ENCODE measurements around the gene PTPRE. TPM values are rescaled to one million over a fixed set of nuclear protein-coding genes. Genes with fewer than 3 reads are reported as not detected.

PTPRE gene
- total RNA-seq, 2 experiments from 2014 or later = 19.9 to 22.3 TPM

- no peaks in the 10 kb centered on the region for H3K4me1 Mint-ChIP-seq (ENCODE audit: low read depth)
- ChIA-PET CTCF (no interaction called here), POLR2A (no interaction called here)
- intact Hi-C loops (cut with micrococcal nuclease) = no loop called here
- no peak for TF ChIP-seq CTCF (IDR thresholded peaks at IDR 0.05)
- DNase-seq = no peak
- H3K4me3 Mint-ChIP-seq = no peak overlapping the region
- H3K9me3 Mint-ChIP-seq = peaks cover 7% of the 10 kb centered on the region
- no peak for ATAC-seq
- no peak overlapping the region for H3K27ac Mint-ChIP-seq
- H3K27me3 Mint-ChIP-seq = peaks cover 24% of the 10 kb centered on the region
- no peaks in the 10 kb centered on the region for H3K36me3 Mint-ChIP-seq (ENCODE audit: low read depth)
These were observed 39.1 kb upstream of the PTPRE start for GRCh38 chr10:127867805-127868204.

DNA sequence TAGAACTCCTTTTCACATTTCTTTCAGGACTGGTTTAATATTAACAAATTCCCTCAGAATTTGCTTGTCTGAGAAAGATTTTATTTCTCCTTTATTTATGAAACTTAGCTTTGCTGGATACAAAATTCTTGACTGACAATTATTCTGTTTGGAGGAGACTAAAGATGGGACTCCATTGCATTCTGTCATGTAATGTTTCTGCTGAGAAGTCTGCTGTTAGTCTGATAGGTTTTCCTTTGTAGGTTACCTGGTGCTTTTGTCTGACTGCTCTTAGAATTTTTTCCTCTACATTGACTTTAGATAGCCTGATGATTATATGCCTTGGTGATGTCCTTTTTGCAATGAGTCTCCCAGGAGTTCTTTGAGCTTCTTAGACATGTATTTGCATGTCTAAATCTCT lies 37.6 kb upstream of the PTPRE start:
- Mint-ChIP-seq H3K27me3 (peaks cover 24% of the 10 kb centered on the region), H3K4me1 (ENCODE audit: low read depth) (no peaks in the 10 kb centered on the region), H3K9me3 (peaks cover 5% of the 10 kb centered on the region), H3K36me3 (ENCODE audit: low read depth) (no peaks in the 10 kb centered on the region), H3K4me3 (no peak overlapping the region), H3K27ac (no peak overlapping the region)
- ATAC-seq = no peak
- no peak for TF ChIP-seq CTCF (IDR thresholded peaks at IDR 0.05)
- CTCF ChIA-PET = interaction anchor here (1.8 kb wide), 1 partner anchor 142 kb away, joined by 7 read pairs; no protein-coding TSS in a partner anchor
- POLR2A ChIA-PET = interaction anchor here (1.0 kb wide), 1 partner anchor 13 kb away, joined by 3 read pairs; no protein-coding TSS in a partner anchor
- intact Hi-C loops (cut with micrococcal nuclease) = no loop called here
- no peak for DNase-seq

DNA sequence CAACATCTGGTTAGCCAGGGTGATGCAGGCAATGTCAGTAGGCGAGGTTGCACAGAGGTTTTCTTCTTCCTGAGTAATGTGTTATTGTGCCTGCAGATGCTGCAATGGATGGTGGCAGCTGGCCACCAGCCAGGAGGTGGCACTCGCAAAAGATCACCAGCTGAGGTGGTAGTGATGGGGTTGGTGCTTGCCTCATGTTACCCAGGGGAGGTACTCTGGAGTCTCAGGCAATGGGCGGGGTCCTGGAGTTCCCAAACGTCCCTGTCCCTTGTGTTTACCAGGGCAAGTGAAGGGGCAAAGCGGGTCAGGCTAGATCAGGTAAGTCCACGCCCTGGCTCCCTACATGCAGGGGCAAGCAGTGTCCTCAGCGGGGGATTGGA lies 35.3 kb upstream of the PTPRE start:
- no peak overlapping the region for H3K27ac Mint-ChIP-seq
- H3K4me3 Mint-ChIP-seq = no peak overlapping the region
- CTCF ChIA-PET = interaction anchor here (1.2 kb wide), 1 partner anchor 139 kb away, joined by 4 read pairs; no protein-coding TSS in a partner anchor
- no peak for TF ChIP-seq CTCF (IDR thresholded peaks at IDR 0.05)
- peaks cover 17% of the 10 kb centered on the region for H3K27me3 Mint-ChIP-seq
- H3K36me3 Mint-ChIP-seq (ENCODE audit: low read depth) = no peaks in the 10 kb centered on the region
- POLR2A ChIA-PET = no interaction called here
- intact Hi-C loops (cut with micrococcal nuclease) = no loop called here
- DNase-seq (no peak), ATAC-seq (no peak)
- H3K4me1 Mint-ChIP-seq (ENCODE audit: low read depth) = no peaks in the 10 kb centered on the region
- peaks cover 5% of the 10 kb centered on the region for H3K9me3 Mint-ChIP-seq

DNA sequence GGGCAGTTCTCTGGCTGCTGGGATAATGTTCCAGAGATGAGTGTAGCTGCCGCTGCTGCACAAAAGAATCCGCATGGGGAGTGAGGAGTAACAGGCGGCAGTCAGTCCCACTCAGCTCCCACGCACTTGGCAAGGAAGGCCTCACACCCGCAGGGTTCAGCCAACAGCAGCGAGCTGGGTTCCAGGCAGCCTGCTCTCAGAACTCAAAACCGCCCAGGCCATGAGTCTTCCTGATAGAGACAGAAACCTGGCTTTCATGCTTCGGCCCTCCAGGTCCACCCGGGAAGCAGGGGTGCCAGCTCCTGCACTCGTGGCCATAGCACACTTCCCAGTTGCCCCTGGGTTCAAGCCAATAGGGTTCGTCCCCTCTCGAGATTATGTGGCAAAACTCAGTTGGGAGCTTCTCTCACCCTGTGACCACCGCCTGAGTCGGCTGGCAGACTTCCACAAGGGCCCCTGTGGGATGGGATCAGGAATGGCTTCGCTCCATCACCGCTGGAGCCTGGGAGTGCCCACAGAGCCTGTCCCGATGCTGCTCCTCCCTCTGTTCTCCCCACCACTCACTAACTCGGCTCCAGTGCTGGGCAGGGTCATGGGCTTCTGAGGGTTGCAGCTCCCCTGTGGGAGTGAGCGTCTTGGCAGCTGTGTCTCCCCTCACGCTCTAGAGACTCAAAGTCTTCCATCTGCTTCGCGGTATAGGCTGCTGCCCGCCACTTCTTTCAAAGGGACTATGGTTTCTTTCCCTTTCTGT lies 34.7 kb upstream of the PTPRE start:
- Mint-ChIP-seq H3K27me3 (peaks cover 17% of the 10 kb centered on the region), H3K9me3 (peaks cover 5% of the 10 kb centered on the region), H3K27ac (no peak overlapping the region), H3K4me1 (ENCODE audit: low read depth) (no peaks in the 10 kb centered on the region), H3K36me3 (ENCODE audit: low read depth) (no peaks in the 10 kb centered on the region), H3K4me3 (no peak overlapping the region)
- intact Hi-C loops (cut with micrococcal nuclease) = no loop called here
- ChIA-PET CTCF (interaction anchor here (1.2 kb wide), 1 partner anchor 139 kb away, joined by 4 read pairs; no protein-coding TSS in a partner anchor), POLR2A (no interaction called here)
- no peak for TF ChIP-seq CTCF (IDR thresholded peaks at IDR 0.05)
- DNase-seq (no peak), ATAC-seq (no peak)

- DNase-seq = no peak
- ATAC-seq = no peak
- Mint-ChIP-seq H3K27me3 (peaks cover 14% of the 10 kb centered on the region), H3K4me3 (no peak overlapping the region), H3K36me3 (ENCODE audit: low read depth) (no peaks in the 10 kb centered on the region), H3K4me1 (ENCODE audit: low read depth) (no peaks in the 10 kb centered on the region), H3K9me3 (peaks cover 5% of the 10 kb centered on the region), H3K27ac (no peak overlapping the region)
- POLR2A ChIA-PET = no interaction called here
- TF ChIP-seq CTCF (IDR thresholded peaks at IDR 0.05) = no peak
- intact Hi-C loops (cut with micrococcal nuclease) = no loop called here
- CTCF ChIA-PET = interaction anchor here (1.2 kb wide), 1 partner anchor 138 kb away, joined by 4 read pairs; no protein-coding TSS in a partner anchor
These were observed 33.9 kb upstream of the PTPRE start for GRCh38 chr10:127872871-127873600.

Measured in activated CD8-positive, alpha-beta T cell treated with anti-CD3 and anti-CD28 coated beads for 36 hours (primary cell).